Upper lobe of left lung (tissue), 4 donors: Measurements from ENCODE around the gene MAP7D2.

ENCODE experiments used
- CTCF ChIP-seq, 6 experiments: fragments of 450-650 bp in 4 of 6; fragments of 200-600 bp in 2 of 6; sonication (generic) in 2 of 6; IDR thresholded peaks; one replicate each; pipeline ENCODE4 v1.5.1; 2016 to 2019; ENCODE audit warnings: antibody characterized with exemption in 6 of 6
- POLR2A ChIP-seq, 4 donors: fragments of 450-650 bp; IDR thresholded peaks; one replicate each; pipeline ENCODE4 v1.5.1; 2016 to 2017; ENCODE audit warnings: antibody characterized with exemption in 4 of 4, mild to moderate bottlenecking in 2 of 4

GRCh38 chrX:20032201-20032600 is 84.5 kb downstream of the MAP7D2 start:
- no peak for TF ChIP-seq CTCF (IDR thresholded peaks at IDR 0.05)
- no peak for TF ChIP-seq POLR2A (IDR thresholded peaks at IDR 0.05)
